Measurements from ENCODE around the gene HOXA3.

HOXA3 gene

DNA sequence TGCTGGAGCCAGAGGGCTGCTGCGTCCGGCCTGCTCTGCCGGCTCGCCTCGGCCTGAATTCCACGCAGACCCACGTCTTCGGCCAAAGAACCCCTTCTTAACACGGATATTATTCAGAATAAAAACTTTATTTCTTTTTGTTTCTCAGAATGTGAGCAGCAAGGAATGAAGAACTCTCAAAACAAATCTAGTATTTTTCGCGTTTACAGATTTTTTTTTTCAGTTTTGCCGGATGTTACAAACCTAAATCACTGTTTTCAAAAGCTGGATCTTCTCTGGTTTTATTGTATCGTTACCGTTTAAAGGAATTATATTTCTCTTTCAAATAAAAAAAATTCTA lies 45.5 kb downstream of the HOXA3 start:
- H3K4me3 ChIP-seq (ENCODE audit: control insufficient read depth, low read depth, low read length) = no peak overlapping the region
- no peak for DNase-seq (ENCODE audit: low read depth)

DNA sequence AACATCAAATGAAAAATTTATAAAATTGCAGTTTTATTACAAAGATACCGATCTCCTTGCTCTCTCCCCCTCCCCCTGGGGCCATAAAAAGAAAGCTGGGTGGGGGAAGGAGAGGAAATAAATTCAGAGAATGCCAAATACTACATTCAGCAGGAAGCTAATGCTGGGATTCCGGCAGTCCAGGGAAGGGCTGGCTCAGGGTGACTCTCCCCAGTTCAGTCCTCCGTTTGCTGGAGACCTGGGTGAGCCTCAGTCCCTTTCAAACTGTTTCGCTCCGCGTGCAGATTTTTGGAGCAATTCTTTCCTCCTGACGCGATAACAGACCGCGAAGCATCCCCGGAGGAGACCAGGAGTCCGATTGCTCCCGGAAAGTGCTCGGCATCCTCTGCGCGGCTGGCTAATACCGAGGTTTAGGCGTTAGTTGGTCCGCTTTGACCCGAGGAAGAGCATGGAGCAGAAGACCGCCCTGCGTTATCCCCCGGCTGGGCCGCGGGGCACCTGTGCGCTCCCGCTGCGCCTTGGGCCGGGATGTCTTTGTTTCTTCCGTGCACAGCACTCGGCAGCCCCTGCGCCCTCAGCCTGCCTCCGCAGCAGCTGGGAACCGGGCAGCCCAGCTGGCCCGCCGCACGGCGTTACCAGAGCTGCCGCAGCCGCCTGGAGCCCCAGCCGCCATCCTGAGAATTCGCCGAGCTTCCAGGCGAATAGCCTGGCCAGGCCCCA lies 46.0 kb downstream of the HOXA3 start:
- H3K4me3 ChIP-seq (ENCODE audit: control insufficient read depth, low read depth, low read length) = no peak overlapping the region
- no peak for DNase-seq (ENCODE audit: low read depth)

More for the DNA sequence above, 45.5 kb downstream of the HOXA3 start:
- no peak for TF ChIP-seq CTCF (IDR thresholded peaks at IDR 0.05; ENCODE audit: control insufficient read depth, insufficient read depth, low read depth, low read length, missing control alignments)

GRCh38 chr7:27105301-27106031 lies 46.9 kb downstream of the HOXA3 start:
- TF ChIP-seq CTCF (IDR thresholded peaks at IDR 0.05; ENCODE audit: control insufficient read depth, insufficient read depth, low read depth, low read length, missing control alignments) = no peak
- no peak for DNase-seq (ENCODE audit: low read depth)
- no peak overlapping the region for H3K4me3 ChIP-seq (ENCODE audit: control insufficient read depth, low read depth, low read length)

More for the DNA sequence above, 46.0 kb downstream of the HOXA3 start:
- TF ChIP-seq CTCF (IDR thresholded peaks at IDR 0.05; ENCODE audit: control insufficient read depth, insufficient read depth, low read depth, low read length, missing control alignments) = no peak

DNA sequence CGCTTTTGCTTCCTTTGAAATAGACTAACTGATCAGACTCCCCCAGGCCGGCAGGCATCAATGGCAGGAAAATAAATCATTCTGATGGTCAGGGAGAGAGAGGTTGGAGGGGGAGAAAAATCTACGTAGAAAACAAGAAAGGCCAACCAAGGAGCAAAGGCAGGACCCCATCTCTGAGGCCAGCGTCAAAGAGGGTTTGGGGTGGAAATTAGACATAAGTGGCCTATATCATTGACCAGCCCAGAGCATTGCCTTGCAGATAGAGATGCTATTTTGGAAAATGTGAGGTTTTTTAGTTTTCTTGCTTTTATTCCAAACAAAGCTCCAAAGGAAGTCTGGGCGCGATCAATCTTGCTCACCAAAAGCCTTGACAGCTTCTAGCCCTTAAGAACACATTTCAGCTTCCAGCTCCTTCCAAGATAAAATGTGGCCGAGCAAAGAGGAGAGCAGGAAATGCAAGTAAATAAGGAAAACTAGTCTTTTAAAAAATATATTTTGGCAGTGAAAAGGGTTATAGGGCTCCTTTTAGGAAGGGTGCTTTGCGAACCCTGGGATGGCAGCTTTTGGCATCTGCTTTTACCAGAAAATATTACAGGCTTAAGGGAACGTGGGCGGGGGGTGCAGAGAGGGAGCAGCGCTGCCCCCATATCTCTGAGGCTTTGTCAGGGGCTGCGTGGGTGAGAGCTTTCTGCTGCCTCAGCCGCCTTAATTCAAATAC lies 47.9 kb downstream of the HOXA3 start:
- no peak for DNase-seq (ENCODE audit: low read depth)
- no peak for TF ChIP-seq CTCF (IDR thresholded peaks at IDR 0.05; ENCODE audit: control insufficient read depth, insufficient read depth, low read depth, low read length, missing control alignments)
- no peak overlapping the region for H3K4me3 ChIP-seq (ENCODE audit: control insufficient read depth, low read depth, low read length)

- no peak for TF ChIP-seq CTCF (IDR thresholded peaks at IDR 0.05; ENCODE audit: control insufficient read depth, insufficient read depth, low read depth, low read length, missing control alignments)
- no peak for DNase-seq (ENCODE audit: low read depth)
- H3K4me3 ChIP-seq (ENCODE audit: control insufficient read depth, low read depth, low read length) = no peak overlapping the region
Observed at GRCh38 chr7:27103489-27104226, 48.7 kb downstream of the HOXA3 start.
